HG02759 (cell line): ENCODE data around the gene GNAL.
"Not testable (repeated sequence)": the region's sequence is repeated elsewhere in the genome, so short reads cannot be mapped to it uniquely, and the experiment has no call there.

Source experiments
- ATAC-seq: cut with Tn5 transposase; IDR thresholded peaks from one replicate; pipeline ENCODE4 v1.9.1; 2021; ENCODE audit warnings: mild to moderate bottlenecking, moderate library complexity; ENCODE audit not compliant: unreplicated experiment

The GNAL gene

DNA sequence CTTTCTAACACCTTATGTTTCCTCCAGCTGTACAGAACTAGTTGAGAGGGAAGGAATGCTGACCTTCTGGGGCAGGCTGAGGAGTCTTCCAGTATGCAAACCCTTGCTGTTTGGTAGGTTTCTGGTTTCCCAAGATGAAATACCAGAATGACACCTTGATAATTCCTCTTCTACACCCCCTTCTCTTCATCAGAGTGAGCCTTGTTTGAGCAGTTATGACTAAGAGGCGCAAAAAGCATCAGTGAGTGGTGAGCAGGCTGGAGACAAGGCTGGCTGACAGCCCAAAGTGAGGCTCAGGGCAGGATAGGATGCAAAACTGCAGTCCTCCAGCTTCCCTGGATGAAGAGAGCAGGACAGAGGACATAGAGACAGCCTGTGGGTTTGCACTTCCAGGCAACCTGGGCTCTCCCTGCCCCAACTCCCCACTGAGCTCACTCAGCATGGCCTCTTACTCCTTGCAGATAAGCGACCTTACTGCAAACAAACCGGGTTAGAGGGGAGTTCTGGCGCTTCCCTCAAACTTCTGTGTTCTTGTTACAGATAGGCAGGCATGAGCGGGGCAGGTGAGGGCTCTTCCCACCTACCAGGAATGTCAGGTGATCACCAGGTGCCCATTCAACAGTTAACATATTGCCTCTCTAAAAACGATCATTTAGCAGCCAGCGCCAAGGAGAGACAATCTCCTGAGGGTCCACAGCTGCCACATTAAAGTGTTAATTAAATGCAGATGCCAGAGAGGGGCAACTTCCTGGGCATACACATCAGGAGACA is 213.6 kb downstream of the GNAL start:
- ATAC-seq, result no peak

DNA sequence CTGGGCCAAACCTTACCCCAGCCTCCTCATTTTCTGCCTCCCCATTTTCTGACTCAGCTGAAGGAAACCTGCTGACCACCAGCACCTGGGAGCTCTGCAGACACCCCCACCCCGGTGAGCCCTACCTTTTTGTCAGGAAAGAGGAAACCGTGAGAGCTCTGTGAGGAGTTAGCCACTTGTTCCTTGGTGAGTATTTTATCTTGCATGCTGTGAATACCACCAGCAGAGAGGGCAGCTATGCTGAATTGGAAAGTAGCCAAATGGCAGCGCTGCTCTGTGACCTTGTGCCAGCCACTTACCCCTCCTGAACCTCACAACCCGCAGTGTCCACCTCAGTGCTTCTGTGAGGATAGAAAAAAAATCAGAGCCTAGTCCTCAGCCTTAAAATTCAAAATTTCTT is 216.5 kb downstream of the GNAL start:
- ATAC-seq, result no peak

DNA sequence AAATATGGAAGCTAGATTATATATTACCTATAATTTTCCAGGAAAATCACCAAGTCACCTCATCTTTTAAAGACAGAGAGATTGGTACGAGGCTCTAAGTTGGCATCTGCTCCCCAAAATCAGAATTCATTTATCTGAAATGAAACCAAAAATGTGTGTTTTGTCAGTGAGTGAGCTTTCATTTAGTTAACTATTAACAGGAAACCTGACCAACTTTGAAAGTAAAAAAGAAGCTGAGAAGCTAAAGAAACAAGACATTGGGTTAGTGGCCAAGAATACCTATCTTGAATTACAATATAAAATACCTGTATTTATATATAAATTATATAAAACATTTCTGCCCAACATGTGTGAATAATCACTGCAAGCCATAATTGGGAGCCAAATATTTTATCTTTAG is 217.1 kb downstream of the GNAL start:
- ATAC-seq, result no peak

DNA sequence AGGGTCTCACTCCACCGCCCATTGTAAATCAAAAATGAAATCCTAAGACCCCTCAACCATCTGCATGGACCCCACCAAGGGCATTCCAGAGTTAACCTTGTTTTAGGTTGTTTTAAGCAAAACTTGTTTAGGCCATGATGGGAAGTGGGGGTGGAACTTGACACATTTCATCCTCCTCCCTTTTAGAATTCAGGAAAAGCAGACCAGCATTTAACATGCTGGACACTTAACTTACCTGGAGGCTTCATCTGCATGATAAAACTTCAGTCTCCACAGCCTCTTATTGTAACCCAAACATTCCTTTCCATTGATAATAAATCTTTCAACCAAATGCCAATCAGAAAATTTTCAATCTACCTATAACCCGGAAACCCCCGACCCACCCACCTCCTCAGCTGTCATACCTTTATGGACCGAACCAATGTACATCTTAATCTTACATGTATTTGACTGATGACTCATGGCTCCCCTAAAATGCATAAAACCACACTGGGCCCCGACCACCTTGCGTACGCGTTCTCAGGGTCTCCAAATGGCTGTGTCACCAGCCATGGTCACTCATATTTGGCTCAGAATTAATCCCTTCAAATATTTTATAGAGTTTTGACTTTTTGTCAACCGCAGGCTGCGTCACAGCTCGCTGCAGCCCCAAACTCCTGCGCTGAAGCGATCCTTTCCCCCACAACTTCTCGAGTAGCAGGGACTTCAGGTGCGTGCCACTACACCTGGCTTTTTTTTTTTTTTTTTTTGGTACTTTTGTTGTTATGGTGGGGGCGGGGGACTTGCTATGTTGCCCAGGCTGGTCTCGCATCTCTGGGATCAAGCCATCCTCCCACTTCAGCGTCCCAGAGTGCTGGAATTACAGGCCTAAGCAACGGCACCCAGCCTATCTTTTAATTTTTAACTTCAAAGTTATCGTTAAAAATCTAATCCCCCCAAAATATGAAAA is 218.1 kb downstream of the GNAL start:
- no peak for ATAC-seq

DNA sequence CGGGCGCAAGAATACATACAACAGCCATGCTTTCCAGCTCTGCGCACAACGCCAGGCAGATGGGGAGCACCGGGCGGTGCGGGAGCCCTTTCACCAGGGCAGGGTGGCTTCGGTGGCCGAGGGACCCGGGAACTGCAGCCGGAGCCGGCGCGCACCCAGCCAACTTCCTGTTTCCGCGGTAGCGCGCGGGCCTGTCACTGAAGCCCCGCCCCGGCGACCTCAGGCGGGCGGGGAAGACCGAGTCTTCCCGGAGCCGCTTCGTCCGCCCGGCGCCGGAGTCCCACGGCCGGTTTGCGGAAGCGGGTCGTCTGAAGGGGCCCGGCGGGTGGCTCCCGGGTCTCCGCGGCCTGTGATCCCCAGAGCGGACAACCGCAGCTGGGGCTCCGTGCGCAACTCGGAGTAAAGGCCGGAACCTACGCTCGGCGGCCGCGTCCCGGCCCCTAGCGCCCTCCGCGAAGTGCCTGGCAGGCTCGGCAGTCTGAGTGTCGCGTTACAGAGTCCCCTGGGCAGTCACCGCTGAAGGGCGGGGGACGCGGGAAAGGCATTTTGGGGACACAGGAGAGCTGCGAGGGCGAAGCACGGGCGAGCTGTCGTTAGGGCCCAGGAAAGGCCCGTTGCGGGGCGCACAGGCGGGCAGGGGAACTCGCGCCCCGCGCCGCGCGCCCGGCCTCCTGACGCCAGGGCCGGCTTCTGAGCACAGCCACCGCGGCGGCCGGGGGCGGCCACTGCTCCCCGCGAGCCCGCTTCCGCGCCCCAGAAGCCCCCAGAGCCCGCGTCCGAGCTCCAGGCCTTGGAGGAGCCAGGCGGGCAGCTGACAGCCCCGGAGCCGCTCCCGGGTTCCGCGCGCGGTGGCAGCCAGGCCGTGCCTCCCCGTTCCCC is 219.4 kb downstream of the GNAL start, which contains the start of gene MPPE1:
Gene MPPE1, minus strand, starts transcription at position 136 of the 879 bp plus-strand sequence. CDS start 11,053 bp downstream, outside the sequence.
- ATAC-seq, result peak; percentile 91

DNA sequence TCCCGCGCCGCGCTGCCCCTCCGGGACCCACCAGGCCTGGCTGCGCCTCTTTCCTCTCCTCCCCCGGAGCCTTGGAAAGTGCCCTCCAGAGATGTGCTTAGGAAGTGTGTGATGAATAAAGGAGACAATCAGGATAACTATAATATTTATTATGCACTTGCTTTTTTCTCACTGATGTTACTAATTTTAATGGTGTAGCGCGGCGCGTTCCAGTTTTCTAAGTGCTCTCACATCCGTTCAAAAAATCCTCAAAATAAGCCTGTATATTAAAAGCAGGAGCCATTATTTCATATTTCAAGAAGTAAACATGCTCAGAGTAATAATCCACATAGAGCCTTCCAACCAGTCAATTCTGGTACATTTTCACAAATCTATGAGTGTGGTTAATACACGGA is 220.0 kb downstream of the GNAL start:
- ATAC-seq, result no peak

DNA sequence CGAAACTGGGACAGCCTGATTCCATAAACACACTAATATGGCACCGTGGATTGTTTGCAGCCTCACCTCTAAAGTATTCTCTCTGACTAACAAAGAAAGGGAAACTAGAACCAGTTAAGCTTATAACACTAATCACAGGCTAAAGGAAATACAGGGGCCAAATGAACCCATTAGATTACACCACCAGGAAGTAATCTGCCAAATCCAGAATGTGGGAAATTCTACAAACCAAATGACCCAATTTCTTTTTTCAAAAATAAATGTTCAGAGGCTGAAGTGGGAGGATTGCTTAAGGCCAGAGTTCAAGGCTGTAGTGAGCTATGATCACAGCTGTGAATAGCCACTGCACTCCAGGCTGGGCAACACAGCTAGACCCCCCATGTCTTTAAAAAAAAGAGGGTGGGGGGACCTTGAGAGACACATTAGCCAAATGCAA is 220.5 kb downstream of the GNAL start:
- ATAC-seq, result no peak

DNA sequence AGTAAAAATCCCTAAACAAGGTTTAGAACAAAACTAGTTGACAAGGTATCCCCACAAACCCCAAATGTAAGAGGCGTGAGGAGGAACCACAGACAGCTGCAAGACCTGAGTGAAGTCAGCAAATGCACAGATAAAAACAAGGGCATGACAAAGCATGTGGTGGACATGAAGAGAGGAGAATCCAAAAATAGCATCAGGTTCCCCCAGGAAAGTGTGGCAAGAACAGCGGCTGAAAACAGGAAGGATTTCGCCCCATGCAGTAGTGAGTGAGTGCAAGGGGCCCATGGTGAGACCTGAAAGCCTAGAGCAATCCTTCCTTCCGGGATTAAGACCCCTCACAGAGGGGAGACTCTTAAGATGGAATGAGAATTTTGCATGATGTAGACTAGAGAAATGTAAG is 227.8 kb downstream of the GNAL start:
- ATAC-seq, result not testable (repeated sequence)

DNA sequence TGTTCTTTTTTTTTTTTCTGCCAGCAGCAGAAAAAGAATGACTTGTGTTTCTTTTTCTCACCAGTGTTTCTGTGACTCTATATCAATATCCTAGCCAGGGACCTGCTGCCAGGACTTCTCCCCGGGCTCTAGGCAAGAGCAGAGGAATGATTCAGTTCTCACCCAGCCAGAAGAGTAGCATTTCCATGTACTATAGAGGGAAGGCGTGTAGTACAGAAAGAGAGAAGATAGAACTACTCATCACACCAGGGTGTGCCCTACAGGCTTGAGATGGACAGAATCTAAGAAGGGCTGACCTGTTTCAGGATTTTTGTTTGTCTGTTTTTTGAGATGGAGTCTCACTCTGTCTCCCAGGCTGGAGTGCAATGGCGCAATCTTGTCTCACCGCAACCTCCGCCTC is 230.5 kb downstream of the GNAL start:
- not testable (repeated sequence) for ATAC-seq

DNA sequence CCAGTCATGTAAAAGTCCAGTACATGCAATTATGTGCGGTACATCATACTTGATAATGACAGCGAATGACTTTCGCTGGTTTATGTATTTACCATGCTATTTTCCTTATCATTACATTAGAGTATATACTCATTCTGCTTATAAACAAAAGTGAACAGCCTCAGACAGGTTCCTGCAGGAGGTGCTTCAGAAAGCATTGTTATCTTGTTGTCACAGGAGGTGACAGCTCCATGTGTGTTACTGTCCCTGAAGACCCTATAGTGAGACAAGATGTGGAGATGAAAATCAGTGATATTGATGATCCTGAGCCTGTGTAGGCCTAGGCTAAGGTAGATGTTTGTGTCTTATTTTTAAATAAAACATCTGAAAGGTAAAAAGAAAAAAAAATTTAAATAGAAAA is 234.4 kb downstream of the GNAL start:
- ATAC-seq, result no peak

DNA sequence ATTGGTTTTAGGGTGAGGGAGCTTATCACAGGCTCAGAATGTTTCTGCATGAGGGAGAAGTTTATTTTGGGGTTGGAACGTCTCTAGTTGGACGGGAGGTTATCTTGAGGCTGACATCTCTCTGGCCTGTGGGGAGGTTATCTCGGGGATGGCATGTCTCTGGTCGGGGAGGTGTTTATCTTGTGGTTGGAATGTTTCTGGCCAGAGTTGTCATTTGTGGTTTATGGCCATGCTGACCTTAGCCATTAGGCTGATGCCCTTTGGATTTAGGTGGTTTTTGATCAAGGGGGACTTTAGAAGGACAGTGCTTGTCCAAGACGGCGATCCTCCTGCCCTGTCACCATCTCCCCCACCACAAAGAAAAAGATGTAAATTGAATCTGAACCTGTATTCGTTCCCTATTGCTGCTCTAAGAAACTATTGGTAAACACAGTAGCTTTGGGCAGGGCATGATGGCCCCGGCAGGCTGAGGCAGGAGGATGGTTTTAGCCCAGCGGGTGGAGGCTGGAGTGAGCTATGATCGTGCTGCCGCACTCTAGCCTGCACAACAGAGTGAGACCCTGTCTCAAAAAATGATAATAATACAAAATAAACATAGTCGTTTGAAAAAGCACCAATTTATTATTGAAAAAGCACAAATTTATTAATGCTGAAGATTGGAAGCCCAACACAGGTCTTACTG is 236.9 kb downstream of the GNAL start:
- no peak for ATAC-seq

DNA sequence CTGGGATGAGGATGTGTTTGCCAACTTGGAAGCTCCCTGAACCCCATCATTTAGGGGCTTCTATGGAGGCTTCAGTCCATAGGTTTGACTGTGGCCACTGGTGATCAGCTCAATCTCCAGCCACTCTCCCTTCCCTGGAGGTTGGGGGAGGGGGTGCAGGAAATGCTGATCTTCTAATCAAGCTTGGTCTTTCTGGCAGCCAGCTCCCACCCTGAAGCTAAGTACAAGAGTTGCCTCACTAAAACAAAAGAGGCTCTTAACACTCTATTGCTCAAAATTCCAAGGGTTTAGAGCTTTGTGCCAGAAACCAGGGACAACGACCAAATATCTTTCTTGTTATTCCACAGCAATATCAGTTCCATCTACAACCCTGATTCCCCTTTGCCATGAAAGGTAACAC is 238.4 kb downstream of the GNAL start:
- no peak for ATAC-seq

DNA sequence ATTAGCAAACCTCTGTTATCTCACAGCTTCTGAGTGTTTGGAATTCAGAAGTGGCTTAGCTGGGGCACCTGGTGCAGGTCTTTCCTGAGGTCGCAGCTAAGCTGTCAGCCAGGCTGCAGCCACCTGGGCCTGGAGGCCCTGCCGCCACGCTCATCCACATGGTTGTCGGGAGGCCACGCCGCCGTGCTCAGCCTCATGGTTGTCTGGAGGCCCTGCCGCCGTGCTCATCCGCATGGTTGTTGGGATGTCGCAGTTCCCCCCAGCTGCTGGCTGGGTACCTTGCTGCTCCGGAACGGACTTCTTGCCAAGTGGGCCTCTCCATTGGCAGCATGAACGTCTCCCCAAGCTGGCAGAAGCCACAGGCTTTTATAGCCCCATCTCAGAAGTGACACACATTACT is 243.3 kb downstream of the GNAL start:
- ATAC-seq, result no peak
